Measurements from ENCODE around the gene KCNJ4.
"Not testable (repeated sequence)": the region's sequence is repeated elsewhere in the genome, so short reads cannot be mapped to it uniquely, and the experiment has no call there.

Gene KCNJ4

DNA sequence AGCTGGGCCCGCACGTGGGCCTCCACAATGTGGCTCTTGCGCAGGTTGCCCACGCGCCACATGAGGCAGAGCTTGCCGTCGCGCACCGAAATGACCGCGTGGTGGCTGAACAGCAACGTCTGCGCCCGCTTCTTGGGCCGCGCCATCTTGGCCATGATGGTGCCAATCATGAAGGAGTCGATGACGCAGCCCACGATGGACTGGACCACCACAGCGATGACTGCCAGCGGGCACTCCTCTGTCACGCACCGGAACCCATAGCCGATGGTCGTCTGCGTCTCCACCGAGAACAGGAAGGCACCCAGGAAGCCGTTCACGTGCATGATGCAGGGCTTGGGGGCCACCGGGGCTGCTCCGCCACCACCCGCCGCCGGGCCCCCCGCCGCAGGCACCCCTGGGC, 27.5 kb downstream of the KCNJ4 start:
- no peak for DNase-seq

DNA sequence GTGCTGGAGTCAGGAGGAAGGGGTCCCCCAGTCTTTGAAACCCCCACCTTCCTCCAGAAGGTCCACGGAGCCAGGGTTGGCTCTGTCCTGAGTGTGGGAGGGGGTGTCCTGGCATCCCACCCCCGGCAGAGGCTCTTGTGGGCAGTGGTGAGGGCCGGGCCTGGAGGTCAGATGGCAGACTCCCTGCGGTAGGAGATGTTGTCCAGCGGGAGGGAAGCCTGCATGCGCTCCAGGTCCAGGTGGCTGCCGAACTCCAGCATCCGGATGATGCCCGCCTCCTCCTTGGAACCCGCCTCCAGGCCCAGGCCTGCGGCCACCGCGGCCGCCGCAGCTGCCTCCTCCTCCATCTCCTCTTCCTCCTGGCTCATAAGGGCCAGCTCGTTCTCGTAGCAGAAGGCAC, 28.4 kb downstream of the KCNJ4 start:
- no peak for DNase-seq

DNA sequence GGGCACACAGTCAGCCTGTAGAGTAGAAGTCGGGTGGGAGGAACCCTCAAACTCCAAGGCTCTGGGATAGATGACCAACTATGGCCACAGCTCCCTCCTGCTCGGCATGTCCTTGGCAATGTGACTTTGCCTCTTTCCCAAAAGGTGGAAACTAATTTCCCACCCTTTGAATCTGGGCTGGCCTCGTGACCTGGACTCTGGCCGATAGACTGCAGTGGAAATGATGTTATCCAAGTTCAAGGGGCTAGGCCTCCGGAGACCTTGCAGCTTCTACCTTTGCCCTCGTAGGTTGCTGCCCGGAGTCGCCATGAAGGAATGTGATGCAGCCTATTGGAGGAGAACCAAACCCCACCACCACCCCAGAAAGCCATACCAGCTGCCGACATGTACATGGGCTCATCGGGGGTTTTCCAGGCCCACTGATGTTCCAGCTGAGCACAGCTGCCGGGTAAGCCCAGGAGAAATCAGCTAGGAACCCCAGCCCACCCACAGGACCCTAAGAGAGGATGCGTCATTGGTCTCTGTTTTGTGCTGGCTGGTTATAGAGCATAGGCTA, 30.4 kb downstream of the KCNJ4 start:
- DNase-seq, result no peak

DNA sequence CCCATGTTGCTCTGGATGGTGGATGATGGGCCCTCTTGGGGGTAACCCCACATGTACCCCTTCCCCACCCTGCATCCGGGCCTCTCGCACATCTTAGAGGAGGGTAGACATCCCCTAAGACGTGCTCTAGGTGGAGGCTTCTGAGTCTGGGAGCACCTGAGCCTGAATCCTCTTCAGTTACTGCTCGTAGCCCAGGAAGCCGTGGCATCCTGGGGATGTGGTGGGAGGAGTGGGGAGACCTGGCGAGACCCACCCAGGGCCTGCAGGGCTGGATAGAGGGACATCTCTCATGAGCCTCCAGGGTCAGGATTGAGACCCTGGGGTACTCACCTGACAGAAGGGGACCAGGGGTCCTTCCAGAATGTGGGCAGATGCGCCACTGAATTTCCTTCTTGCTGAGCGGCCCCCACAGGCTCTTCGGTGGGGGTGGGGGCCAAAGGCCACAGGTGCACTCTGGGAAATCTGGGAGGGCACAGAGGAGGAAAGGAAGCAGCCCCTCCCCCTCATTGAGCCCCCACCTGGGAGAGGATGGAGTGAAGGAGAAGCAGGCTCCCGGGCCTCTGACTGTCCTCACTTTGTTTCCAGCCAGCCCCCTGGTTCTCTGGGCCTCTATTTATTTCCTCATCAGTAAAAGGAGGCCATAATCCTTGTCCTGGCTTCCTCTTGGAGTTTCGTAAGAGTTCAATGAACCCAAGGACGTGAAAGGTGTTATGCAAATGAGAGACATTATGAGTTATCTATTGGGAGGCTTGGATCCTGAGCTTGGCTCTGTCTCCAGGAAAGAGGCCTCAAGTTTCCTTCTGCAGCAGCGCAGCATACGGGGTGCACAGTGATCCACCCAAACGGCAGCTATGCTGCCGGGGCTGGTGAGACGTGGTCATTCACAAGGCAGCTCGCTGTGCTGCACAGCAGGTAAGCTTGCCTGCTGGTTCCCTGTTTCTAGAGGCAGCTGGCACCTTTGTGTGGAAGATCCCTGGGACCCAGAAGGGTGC, 31.2 kb downstream of the KCNJ4 start:
- no peak for DNase-seq

DNA sequence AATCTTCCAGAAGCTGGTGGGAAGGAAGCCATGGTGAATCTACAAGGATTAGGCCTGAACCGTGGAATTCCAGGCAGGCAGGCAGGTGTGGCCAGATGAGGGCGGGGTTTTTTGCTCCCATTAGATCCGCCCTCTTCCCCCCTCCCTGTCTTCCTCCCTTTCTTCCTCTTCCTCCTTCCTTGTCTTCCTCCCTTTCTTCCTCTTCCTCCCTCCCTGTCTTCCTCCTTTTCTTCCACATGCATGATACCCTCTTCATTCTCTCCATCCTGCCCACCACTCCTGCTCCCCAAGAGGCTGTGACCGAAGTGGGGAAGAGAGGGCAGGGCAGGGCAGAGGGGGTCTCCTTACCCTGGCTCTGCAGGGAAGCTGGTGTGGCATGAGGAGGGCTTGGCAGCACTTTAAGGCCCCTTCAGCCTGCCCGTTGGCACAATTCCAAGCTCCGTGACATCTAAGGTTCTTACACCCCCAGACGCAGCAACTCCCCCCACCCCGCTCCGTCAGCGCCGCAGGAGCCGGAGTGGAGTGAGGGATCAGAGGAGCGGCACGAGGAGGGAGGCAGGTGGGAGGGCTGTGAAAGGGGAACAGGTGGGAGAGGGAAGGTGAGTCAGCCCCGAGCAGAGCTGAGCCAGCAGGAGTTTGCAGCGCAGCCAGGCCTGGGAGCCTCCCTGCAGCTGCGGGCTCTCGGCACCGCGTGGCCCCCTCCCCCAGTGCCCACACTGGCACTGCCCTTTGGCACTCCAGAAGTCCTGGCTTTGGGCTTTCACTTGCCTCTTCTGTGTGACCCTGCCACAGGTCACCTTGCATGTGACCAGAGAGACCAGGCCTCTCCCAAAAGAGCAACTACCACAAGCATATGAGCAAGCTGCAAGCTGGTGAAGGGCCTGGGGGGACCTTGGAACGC, 32.1 kb downstream of the KCNJ4 start:
- no peak for DNase-seq

DNA sequence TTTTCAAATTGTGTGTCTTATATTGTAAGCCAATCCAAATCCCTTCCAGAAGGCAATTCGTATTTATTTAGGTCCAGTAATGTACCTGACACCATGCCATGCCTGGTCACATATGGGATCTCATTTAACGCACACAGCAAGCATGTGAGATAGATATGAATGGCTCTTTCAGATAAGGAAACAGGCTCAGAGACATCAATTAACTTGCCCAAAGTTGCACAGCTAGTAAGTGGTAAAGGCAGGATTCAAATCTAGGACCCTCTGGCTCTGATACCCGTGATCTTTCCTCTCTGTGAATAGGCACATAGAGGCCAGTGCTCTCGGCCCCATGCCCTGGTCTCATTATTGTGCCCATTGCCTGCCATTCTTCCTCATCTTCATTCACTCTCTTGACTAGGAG, 34.3 kb downstream of the KCNJ4 start:
- no peak for DNase-seq

DNA sequence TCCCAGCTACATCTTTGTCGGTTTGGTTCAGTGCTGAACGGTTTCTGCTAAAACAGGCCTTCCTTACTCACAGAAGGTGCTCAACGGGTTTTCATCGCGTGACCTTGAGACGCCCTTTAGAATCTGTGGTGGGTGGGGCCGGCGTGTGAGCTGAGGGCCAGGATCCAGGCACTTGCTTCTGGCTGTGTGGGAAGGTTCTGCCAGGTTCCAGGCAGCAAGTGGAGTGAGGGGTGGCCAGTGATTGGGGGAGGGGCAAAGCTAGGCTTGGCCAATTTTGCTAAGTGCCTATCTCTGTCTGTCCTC, 35.2 kb downstream of the KCNJ4 start:
- no peak for DNase-seq

DNA sequence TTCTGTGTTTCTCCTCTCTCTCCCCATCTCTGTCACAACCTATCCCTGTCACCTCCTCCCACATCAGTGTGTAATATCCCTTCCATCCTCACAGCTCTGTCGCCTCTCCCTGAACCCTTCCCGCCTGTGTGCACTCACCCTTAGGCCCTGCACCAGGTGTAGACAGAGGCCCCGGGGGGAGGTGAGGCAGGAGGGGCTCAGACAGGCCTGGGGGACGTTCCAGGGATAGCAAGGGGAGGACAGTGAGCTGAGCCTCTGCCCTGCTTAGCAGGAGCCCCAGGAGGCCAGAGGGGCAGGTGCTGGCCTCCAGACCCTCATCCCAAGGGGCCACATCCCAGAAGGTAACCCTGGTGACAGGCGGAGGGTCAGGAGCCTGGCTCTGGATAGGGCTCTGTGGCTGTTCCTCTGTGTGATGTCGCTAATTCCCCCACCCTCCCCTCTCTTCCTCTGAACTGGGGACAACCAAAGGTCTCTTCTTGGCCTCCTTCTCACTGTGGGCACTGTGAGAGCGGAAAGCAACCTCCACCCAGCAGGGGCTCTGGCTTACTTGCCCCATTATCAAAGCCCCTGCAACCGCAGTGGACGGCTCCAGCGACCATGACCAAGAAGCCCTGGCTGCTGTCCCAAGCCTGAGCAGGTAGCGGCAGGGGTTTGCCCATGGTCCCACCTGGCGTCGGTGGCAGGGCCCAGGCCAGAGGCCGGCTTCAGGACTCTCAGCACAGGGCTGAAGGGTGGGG, 35.7 kb downstream of the KCNJ4 start:
- DNase-seq, result no peak

DNA sequence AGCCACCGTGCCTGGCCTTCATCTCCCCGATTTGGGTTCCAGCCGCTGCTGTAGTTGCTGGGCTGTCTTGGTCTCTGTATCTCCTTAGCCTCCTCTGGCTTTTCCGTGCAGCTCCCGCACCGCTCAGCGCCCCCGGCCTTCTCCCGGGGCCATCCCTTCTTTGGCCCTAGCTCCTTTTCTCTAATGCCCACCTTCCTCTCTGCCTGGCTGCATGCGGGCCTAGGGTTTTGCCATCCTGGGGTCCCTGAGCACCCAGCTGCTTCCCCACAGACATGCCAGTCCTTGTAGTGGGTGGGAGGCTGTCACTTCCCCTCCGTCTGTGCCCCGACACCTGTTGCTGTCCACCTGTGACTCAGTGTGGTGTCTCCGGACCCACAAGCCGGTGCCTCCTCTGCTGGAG, 36.4 kb downstream of the KCNJ4 start:
- no peak for DNase-seq

DNA sequence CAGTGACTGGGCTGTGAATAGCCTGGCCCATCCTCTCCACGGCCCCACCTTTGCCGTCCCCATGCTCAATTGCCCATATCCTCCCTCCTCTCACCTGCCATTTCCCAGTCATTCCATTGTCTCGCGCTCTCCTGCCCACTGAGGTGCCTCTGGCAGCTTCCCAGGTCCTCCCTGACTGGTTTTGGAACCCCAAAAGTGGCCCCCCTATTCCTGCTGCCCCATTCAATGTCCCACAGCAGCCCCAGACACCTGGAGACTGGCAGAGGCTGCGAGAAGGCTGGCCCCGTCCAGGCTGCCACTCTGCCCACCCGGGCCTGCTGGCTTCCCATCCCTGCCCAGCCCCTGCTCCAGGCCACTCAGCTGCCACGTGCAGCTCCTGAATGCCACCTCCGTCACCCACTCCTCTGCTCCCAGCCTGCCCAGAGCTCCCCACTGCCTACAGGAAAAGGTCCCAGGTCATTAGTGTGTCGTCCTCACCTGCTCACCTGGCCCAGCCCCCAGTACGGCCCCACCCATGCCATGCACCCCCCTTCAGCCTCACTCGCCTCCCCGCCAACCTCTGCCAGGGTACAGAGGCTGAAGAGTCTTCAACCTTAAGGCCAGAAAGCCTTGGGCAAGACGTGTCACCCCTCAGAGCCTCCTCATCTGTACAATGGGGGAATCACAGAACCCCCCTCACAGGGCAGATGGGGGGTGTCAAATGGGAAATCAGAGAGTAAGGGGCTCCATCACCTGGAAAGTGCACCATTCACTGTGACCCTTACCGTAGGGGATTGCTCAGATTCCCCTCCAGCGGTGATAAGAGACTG, 37.5 kb downstream of the KCNJ4 start:
- DNase-seq, result no peak

DNA sequence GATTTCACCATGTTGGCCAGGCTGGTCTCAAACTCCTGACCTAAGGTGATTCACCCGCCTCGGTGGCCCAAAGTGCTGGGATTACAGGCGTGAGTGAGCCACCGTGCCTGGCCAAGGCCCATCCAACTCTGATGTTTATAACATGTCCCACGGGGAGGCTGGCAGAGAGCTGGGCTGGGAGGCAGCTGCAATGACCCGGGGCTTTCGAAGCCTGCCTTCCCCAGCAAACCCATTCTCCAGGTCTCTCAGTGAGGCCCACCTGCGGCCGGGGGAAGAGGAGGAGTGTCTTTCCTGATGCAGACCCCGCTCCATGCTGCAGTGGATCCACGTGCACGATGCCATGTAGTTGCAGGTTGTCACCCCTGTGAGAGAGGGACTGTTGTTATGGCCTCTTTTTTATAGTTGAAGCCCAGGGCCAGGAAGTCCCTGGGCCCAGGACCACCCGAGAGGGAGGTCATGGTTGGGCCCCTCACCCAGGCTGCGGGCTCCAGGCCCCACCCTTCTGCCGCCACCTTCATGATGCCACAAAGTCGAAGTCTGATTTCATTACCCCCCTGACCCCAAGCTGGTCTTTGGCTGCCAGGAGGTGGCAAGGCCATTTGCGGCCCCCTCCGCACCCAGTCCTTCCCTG, 38.3 kb downstream of the KCNJ4 start:
- no peak for DNase-seq

DNA sequence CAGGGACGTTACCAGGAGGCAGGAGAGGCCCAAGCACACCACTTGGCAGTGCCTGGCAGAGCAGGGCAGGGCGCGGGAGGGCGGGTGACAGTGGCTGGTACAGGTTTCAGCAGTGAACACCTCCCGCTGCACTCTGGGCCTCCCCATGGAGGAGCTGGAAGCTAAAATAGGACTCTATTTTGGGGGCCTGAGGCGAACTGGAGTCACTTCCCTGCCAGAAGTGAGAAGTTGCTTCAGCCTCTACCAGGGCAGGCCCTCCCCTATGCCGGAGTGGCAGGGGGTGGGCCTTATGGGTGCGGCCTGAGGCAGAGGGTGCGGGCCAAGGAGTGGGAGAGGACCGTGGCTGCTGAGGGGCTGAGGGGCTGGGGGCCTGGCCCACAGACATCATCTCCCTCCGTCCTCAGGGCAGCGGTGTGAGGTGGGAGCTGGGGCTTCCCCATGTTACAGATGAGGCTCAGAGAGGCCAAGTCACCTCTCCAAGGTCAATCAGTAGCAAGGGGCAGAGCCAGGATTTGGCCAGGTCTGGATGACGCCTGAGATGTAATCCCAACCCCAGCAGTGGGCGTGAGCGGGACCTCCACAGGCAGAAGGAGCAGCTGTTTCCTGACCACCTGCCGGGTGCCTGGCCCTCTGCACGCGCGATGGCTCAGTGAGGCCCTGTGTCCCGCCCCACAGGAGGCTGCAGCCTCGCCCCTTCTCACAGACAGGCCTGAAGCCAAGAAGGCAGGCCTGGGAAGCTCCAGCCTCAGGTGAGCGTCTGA, 39.3 kb downstream of the KCNJ4 start:
- no peak for DNase-seq

DNA sequence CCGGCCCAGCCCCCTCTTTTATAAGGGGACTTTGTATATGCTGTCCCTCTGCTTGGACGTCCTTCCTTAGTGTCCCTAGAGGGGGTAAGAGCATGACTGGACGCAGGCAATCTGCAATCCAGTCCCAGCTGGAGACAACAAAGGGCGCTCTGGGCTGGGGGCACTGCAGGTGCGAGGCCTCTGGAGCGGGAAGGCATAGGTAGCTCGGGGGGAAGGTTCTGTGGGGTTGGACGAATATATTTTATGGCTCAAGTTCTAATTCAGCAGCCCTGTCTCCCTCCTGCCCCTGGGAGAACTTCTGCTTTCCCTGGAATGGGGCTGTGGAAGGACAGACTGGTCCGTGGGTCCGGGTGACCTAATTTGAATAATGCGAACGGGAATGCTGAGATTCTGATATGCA, 40.0 kb downstream of the KCNJ4 start:
- DNase-seq, result no peak

DNA sequence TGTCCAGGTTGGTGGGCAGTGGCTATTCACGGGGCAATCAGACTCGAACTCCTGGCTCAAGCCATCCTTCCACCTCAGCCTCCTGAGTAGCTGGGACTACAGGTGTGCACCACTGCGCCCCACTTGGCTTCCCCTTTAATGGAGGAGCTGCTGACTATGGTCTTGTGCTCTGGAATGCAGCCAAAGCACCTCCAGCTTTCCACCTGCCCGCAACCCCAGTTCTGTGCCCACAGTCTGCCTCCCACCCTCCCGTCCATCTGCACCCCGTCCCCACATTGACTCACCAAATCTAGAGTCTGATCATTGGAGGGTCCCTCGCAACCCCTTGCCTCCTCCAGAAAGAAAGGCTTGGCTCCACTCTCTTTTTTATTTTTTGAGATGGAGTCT, 41.0 kb downstream of the KCNJ4 start:
- no peak for DNase-seq

DNA sequence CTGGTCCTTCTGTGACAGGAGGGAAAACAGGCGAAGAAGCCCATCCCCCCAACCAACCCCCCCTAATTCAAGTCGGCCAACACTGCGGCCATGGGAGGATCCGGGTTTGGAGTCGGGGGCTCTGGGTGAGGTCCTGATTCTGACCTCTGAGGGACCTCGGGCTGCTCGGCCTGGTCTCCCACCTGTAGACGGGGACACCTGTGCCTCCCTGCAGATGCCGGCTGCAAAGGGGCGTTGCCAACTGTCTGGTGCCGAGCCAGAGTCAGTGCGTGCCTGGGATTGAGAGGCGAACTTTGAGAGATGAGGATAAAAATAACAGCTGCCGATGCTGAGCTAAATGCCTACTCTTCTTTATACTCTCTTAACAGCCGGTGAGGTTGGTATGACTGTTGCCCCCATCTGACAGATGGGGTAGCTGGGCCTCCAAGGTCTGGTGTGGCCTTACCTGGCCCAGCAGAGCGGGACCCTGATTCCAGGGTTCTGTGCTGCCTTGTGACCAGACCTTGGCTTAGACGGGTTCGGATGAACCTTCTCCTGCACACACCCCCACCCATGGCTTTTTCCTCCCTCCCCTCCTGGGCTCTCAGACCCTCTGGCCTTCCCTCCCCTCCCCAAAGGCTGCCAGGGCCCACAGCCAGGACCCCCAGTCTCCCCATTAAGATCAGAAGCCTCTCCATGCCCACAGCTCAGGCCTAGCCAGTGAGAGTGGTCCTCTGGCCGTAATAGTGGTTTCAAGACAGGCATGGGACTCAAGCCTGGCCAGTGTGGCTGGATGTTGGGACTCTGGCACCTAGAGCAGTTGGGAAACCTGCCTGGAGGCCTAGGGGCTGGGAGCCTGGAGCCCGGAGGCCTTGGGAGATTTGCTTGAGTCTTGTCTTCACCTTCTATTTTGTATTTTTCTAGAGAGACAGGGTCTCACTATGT, 41.7 kb downstream of the KCNJ4 start:
- DNase-seq, result no peak

DNA sequence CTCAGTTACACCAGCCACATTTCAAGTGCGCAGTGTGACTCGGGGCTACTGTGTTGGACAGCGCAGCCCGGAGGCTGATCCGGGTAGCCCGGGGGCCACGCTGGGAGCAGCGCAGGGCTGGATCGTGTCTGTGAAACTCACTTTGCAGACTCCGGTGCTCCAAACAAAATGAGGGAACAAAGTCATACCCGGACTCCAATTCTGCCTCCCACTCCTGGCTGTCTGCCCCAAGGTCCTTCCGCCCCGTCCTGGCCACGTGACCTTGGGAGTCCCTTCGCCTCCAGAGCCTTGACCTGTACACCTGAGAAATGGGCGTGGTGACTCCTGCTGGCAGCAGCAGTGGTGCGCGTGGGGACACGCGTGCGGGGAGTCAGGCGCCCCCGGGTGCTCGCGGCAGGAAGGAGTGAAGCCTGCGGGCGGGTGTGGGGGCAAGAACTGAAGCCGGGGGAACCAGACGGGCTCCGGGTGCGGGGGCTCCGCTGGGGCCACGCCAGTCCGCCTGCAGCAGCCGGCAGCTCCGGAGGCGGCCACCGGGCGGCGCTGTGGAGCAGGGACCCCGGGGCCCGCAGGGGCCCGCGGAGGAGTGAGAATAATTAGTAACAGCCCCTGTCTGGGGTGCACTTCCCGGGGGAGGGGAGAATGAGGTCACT, 42.4 kb downstream of the KCNJ4 start:
- DNase-seq, result no peak

DNA sequence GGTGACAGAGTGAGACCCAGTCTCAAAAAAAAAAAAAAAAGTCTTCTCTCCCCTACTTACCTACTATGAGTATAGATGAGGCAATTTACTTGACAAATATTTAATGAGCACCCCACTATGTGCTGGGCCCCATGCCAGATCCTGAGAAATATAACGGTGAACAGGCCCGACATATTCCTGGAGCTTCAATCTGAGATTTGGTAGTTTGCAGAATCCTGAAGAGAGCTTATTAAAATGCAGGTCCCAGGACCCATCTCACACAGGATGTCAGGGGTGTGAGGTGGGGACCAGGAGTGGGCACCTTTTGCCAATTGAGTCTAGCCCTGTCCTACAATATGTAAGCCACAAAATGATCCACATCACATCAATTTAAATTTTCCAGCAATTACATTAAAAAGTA, 44.0 kb downstream of the KCNJ4 start:
- no peak for DNase-seq

DNA sequence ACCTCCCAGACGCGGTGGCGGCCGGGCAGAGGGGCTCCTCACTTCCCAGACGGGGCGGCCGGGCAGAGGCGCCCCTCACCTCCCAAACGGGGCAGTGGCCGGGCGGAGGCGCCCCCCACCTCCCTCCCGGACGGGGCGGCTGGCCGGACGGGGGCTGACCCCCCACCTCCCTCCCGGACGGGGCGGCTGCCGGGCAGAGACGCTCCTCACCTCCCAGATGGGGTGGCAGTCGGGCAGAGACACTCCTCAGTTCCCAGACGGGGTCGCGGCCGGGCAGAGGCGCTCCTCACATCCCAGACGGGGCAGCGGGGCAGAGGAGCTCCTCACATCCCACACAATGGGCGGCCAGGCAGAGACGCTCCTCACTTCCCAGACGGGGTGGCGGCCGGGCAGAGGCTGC, 45.1 kb downstream of the KCNJ4 start:
- not testable (repeated sequence) for DNase-seq

DNA sequence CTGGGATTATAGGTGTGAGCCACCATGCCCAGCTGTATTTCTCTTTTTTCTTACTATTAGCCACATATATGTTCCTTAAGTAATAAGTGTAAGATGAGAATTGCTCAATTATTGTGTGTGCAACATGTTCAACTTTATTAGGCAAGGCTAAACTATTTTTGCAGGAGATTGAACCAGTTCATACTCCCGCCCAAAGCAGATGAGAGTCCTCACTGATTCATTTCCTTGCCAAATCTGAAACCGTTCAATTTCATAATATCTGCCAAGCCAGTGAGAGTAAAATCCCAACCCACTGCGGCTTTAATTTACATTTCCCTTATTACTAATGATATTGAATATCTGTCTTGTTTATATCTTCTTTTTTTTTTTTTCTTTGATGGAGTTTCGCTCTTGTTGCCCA, 48.4 kb downstream of the KCNJ4 start:
- DNase-seq, result no peak

Data from NCI-H1417 treated with DMSO at 0.1 percent for 48 hours (cell line).